Endothelial cell of umbilical vein (primary cell): ENCODE data around the gene MEF2A. TPM values are rescaled to one million over a fixed set of nuclear protein-coding genes. Genes with fewer than 3 reads are reported as not detected.

ENCODE experiments used
- BruUV-seq: library from RNA; stranded (reverse); fragments of 400-500 nt; replicated peaks from 2 replicates; lab custom pipeline; 2021; lab: Mats Ljungman, UMichigan
- CTCF ChIA-PET: fragments of 300-600, 350-600 bp; sonication (Branson Sonifier 250); formaldehyde crosslinking; loops from one replicate; lab custom pipeline; 2021; ENCODE audit warnings: antibody characterized with exemption, inconsistent platforms; lab: Charles Lee
- POLR2A ChIA-PET: fragments of 300-600, 350-600 bp; sonication (Branson Sonifier 250); formaldehyde crosslinking; loops from one replicate; lab custom pipeline; 2021; ENCODE audit warnings: antibody characterized with exemption, inconsistent platforms; lab: Charles Lee
- DNase-seq: peaks from one replicate; pipeline ENCODE4 v3.0.0-alpha.2; 2011; ENCODE audit warnings: low read depth, low spot score
- FAIRE-seq: peaks from 2 replicates; lab custom pipeline; 2011; peaks lifted over from hg19 to GRCh38; lab: Jason Lieb, UNC
- H2AFZ ChIP-seq: 2 replicates; pipeline ENCODE4 v1.6.0; 2012; ENCODE audit warnings: low read depth, low read length, control low read depth, inconsistent platforms
- H3K27ac ChIP-seq: 2 replicates; pipeline ENCODE4 v1.5.1; 2011; ENCODE audit warnings: low read depth, mild to moderate bottlenecking, control low read depth, low read length, moderate library complexity; ENCODE audit not compliant: insufficient read depth
- H3K27me3 ChIP-seq, 2 experiments: 2 replicates each; pipeline versions ENCODE4 v1.6.0 to v1.6.1; 2011; ENCODE audit warnings: low read length in 2 of 2, mixed read lengths in 1 of 2; ENCODE audit not compliant: control insufficient read depth in 2 of 2, insufficient read depth in 2 of 2
- H3K36me3 ChIP-seq, 2 experiments: 2 replicates in 1 of 2; 3 replicates in 1 of 2; pipeline ENCODE4 v1.5.1; 2011; ENCODE audit warnings: low read length in 2 of 2, mild to moderate bottlenecking in 1 of 2, moderate library complexity in 1 of 2; ENCODE audit not compliant: control insufficient read depth in 2 of 2, insufficient read depth in 2 of 2; ENCODE audit errors: extremely low read depth in 1 of 2
- H3K4me1 ChIP-seq: 3 replicates; pipeline ENCODE4 v1.5.1; 2011; ENCODE audit warnings: mild to moderate bottlenecking, low read length; ENCODE audit not compliant: control insufficient read depth, insufficient read depth; ENCODE audit errors: extremely low read depth
- H3K4me2 ChIP-seq: 2 replicates; pipeline ENCODE4 v1.6.1; 2011; ENCODE audit warnings: low read length, control low read depth, mixed read lengths; ENCODE audit not compliant: insufficient read depth
- H3K4me3 ChIP-seq, 3 experiments: fragments of 200-600 bp in 1 of 3; sonication (generic), shearing (Covaris generic) in 1 of 3; replicated peaks in 1 of 3; 2 replicates each; pipeline ENCODE4 v1.5.1; 2011 to 2016; ENCODE audit warnings: control low read depth in 3 of 3, low read length in 3 of 3, mild to moderate bottlenecking in 2 of 3, inconsistent platforms in 1 of 3, low read depth in 1 of 3, moderate library complexity in 1 of 3; ENCODE audit not compliant: insufficient read depth in 1 of 3
- H3K79me2 ChIP-seq: 2 replicates; pipeline ENCODE4 v1.6.0; 2012; ENCODE audit warnings: low read length, inconsistent platforms; ENCODE audit not compliant: control insufficient read depth, insufficient read depth
- H3K9ac ChIP-seq: replicated peaks from 2 replicates; pipeline ENCODE3; 2011; ENCODE audit warnings: low read length, control low read depth; ENCODE audit not compliant: insufficient read depth; ENCODE audit errors: extremely low read depth
- H3K9me1 ChIP-seq: replicated peaks from 3 replicates; pipeline ENCODE4 v1.6.0; 2011; ENCODE audit warnings: mild to moderate bottlenecking, low read length; ENCODE audit not compliant: control insufficient read depth, insufficient read depth; ENCODE audit errors: extremely low read depth
- H3K9me3 ChIP-seq: replicated peaks from 2 replicates; pipeline ENCODE4 v1.5.1; 2012; ENCODE audit warnings: low read length, inconsistent platforms; ENCODE audit not compliant: control insufficient read depth, insufficient read depth
- H4K20me1 ChIP-seq: replicated peaks from 2 replicates; pipeline ENCODE3; 2011; ENCODE audit warnings: mild to moderate bottlenecking, low read length; ENCODE audit not compliant: control insufficient read depth, insufficient read depth; ENCODE audit errors: extremely low read depth
- EZH2 ChIP-seq: IDR thresholded peaks from 2 replicates; pipeline ENCODE4 v1.6.1; 2012; ENCODE audit warnings: borderline replicate concordance, low read depth, mild to moderate bottlenecking, moderate library complexity, low read length, inconsistent platforms; ENCODE audit not compliant: severe bottlenecking
- GATA2 ChIP-seq: IDR thresholded peaks from 2 replicates; pipeline ENCODE4 v1.7.0; 2011; ENCODE audit warnings: low read depth, mild to moderate bottlenecking, moderate library complexity, mixed read lengths, low read length; ENCODE audit not compliant: insufficient read length, insufficient read depth
- MYC ChIP-seq: IDR thresholded peaks from one replicate; pipeline ENCODE4 v1.6.1; 2011; ENCODE audit warnings: mild to moderate bottlenecking, low read depth, low read length
- POLR2AphosphoS5 ChIP-seq: IDR thresholded peaks from 2 replicates; pipeline ENCODE4 v1.6.1; 2012; ENCODE audit warnings: low read depth, mild to moderate bottlenecking, control low read depth, low read length, moderate library complexity; ENCODE audit not compliant: insufficient read depth
- dilution Hi-C: fragments of 300-500 bp; cut with MboI; formaldehyde crosslinking; loops from one replicate; pipeline ENCODE4 v1.15.0; 2019; ENCODE audit warnings: low sequenced_read_pairs; ENCODE audit not compliant: extremely low pct_ligation_motif_present
- intact Hi-C: fragments of 100-400 bp; cut with micrococcal nuclease; formaldehyde crosslinking; loops from one replicate; pipeline ENCODE4 v1.10.0; 2022
- polyA plus RNA-seq, 4 experiments: library from polyadenylated mRNA; depleted of rRNA in 3 of 4; stranded (reverse) in 3 of 4; unstranded in 1 of 4; fragments of >200 nt; gene quantifications; 2 replicates each; pipeline versions ENCODE4 v1.2.1 to v1.2.3, GENCODE V29; 2011 to 2012; ENCODE audit warnings: missing spikeins in 1 of 4
- total RNA-seq: library from RNA; stranded (reverse); gene quantifications from 2 replicates; pipeline ENCODE4 v1.2.3, GENCODE V29; 2021
- TF ChIP-seq, protein P1 (sequence below), 2 donors: IDR thresholded peaks; 1 replicate in 1 of 2; 2 replicates in 1 of 2; pipeline ENCODE4 v1.5.1; 2011; ENCODE audit warnings: low read length in 2 of 2, mild to moderate bottlenecking in 2 of 2, moderate library complexity in 2 of 2, control low read depth in 1 of 2, inconsistent platforms in 1 of 2, low read depth in 1 of 2; ENCODE audit not compliant: insufficient read depth in 1 of 2; ENCODE audit errors: extremely low read depth in 1 of 2
- TF ChIP-seq, protein P2 (sequence below): IDR thresholded peaks from 2 replicates; pipeline ENCODE4 v1.6.1; 2011; ENCODE audit not compliant: insufficient read depth, insufficient read length

MEF2A gene
- total and polyA plus RNA-seq, 2 donors (not counting 3 experiments of a cell fraction or from before 2014, with no cell fraction given): 38.0 to 45.3 TPM

- Histone ChIP-seq H3K79me2 (peaks cover 87% of the 10 kb centered on the region), H3K9ac (no peak overlapping the region), H2AFZ (no peak overlapping the region), H3K4me1 (no peaks in the 10 kb centered on the region), H3K9me3 (no peaks in the 10 kb centered on the region), H3K36me3 (no peaks in the 10 kb centered on the region), H3K4me3 (no peak overlapping the region), H3K4me2 (no peak overlapping the region), H3K27me3 (no peaks in the 10 kb centered on the region), H3K27ac (no peak overlapping the region), H4K20me1 (peaks cover 14% of the 10 kb centered on the region), H3K9me1 (no peaks in the 10 kb centered on the region)
- dilution Hi-C loops: no loop called here
- ChIA-PET CTCF (interaction anchor here (1.0 to 5.1 kb wide), 3 partner anchors 15 to 173 kb away, joined by 3 to 19 read pairs (median 3); no protein-coding TSS in a partner anchor), POLR2A (no interaction called here)
- intact Hi-C loops: no loop called here
- FAIRE-seq: no peak
- BruUV-seq: no TSS peak
- no peak for DNase-seq
- no peak for TF ChIP-seq POLR2AphosphoS5
- TF ChIP-seq MYC: no peak
- TF ChIP-seq, protein P1, sequence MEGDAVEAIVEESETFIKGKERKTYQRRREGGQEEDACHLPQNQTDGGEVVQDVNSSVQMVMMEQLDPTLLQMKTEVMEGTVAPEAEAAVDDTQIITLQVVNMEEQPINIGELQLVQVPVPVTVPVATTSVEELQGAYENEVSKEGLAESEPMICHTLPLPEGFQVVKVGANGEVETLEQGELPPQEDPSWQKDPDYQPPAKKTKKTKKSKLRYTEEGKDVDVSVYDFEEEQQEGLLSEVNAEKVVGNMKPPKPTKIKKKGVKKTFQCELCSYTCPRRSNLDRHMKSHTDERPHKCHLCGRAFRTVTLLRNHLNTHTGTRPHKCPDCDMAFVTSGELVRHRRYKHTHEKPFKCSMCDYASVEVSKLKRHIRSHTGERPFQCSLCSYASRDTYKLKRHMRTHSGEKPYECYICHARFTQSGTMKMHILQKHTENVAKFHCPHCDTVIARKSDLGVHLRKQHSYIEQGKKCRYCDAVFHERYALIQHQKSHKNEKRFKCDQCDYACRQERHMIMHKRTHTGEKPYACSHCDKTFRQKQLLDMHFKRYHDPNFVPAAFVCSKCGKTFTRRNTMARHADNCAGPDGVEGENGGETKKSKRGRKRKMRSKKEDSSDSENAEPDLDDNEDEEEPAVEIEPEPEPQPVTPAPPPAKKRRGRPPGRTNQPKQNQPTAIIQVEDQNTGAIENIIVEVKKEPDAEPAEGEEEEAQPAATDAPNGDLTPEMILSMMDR (IDR thresholded peaks at IDR 0.05; ENCODE audit: extremely low read depth in 1 of 2, insufficient read depth in 1 of 2, low read depth in 1 of 2, low read length in 2 of 2): no peak
- TF ChIP-seq EZH2: no peak
- no peak for TF ChIP-seq GATA2
- TF ChIP-seq, protein P2, sequence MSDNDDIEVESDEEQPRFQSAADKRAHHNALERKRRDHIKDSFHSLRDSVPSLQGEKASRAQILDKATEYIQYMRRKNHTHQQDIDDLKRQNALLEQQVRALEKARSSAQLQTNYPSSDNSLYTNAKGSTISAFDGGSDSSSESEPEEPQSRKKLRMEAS: no peak
Measured at GRCh38 chr15:99582508-99582960, 16.8 kb downstream of the MEF2A start.
